H1 (cell line): ENCODE measurements around the gene POU3F1. TPM values are rescaled to one million over a fixed set of nuclear protein-coding genes. Genes with fewer than 3 reads are reported as not detected.

ENCODE experiments used
- BRCA1 ChIP-seq: IDR thresholded peaks from 2 replicates; pipeline ENCODE4 v1.6.1; 2012; ENCODE audit warnings: low read depth, low read length, improper control_type of control experiment
- CHD1 ChIP-seq: IDR thresholded peaks from 2 replicates; pipeline ENCODE4 v1.6.1; 2012; ENCODE audit warnings: low read depth, low read length, improper control_type of control experiment
- KDM4A ChIP-seq: IDR thresholded peaks from one replicate; pipeline ENCODE4 v1.7.1; 2012; ENCODE audit warnings: low read depth, mild to moderate bottlenecking, moderate library complexity, low read length, inconsistent platforms; ENCODE audit not compliant: severe bottlenecking
- MAFK ChIP-seq: IDR thresholded peaks from 2 replicates; pipeline ENCODE4 v1.6.1; 2012; ENCODE audit warnings: low read depth, mild to moderate bottlenecking, improper control_type of control experiment, low read length
- RAD21 ChIP-seq, 2 experiments: IDR thresholded peaks in 1 of 2; conservative IDR thresholded peaks in 1 of 2; 2 replicates each; pipeline ENCODE4 v1.6.1; 2011; ENCODE audit warnings: low read depth in 2 of 2, low read length in 2 of 2, improper control_type of control experiment in 1 of 2, inconsistent platforms in 1 of 2, mild to moderate bottlenecking in 1 of 2, moderate library complexity in 1 of 2
- SP4 ChIP-seq: IDR thresholded peaks from 2 replicates; pipeline ENCODE4 v1.6.1; 2012; ENCODE audit warnings: low read length, inconsistent platforms
- polyA plus RNA-seq, 7 experiments: library from polyadenylated mRNA; depleted of rRNA in 3 of 7; stranded (reverse) in 5 of 7; unstranded in 2 of 7; fragments of >200 nt in 5 of 7; fragments of 200-250 nt in 2 of 7; gene quantifications; 1 replicate in 5 of 7; 2 replicates in 1 of 7; 4 replicates in 1 of 7; pipeline versions ENCODE4 v1.2.1 to v1.2.3, GENCODE V29; 2011 to 2013; ENCODE audit warnings: missing spikeins in 2 of 7, mixed read lengths in 2 of 7
- total RNA-seq: library from RNA; stranded (reverse); fragmentation: NEBNext Ultra II Directional; extraction: Animal tissue kit (Norgen Biotek cat#: 25700); gene quantifications from 2 replicates; pipeline ENCODE4 v1.2.1, GENCODE V29; 2021
- TF ChIP-seq, protein P1 (sequence below): IDR thresholded peaks from 2 replicates; pipeline ENCODE4 v1.6.1; 2012; ENCODE audit warnings: inconsistent platforms
- TF ChIP-seq, protein P2 (sequence below), 3 experiments: IDR thresholded peaks; 1 replicate in 2 of 3; 2 replicates in 1 of 3; pipeline versions ENCODE4 v1.5.1 to v1.6.1; 2011; ENCODE audit warnings: low read length in 3 of 3, mild to moderate bottlenecking in 3 of 3, inconsistent platforms in 2 of 3, low read depth in 1 of 3, moderate library complexity in 1 of 3; ENCODE audit not compliant: insufficient read depth in 1 of 3; ENCODE audit errors: control extremely low read depth in 1 of 3
- TF ChIP-seq, protein P3 (sequence below): IDR thresholded peaks from 2 replicates; pipeline ENCODE4 v1.6.1; 2012; ENCODE audit warnings: inconsistent platforms

The POU3F1 gene
- total and polyA plus RNA-seq, 2 of the 8 experiments (the other 6 are each of a cell fraction or from before 2014, with no cell fraction given): 4.2 to 10.8 TPM

DNA sequence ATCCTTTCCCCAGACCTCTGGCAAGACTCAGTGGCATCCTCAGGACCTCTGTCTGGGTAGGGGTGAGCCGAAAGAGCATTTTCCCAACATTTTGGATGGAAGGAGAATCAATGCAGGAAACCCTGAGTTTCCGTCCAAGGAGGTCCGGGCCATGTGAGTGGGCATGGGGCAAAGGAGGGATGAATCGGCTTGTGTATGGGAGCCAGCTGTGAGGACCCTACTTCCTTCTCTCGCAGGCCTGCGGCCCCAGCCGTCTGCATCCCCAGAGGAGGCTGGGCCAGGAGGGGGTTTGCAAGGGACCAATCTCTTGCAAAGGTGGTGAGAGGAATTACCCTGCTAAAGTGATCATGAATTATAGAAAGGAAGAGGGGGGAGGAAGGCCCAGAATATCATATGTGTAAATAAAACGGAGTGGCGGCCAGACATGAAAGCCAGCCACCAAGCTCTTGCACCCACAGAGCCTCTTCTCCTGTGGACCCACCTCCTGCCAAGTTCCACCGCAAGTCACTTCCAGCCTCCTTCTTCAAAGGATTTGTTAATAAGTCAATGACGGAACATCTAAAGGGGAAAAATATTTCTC is 48.2 kb upstream of the POU3F1 start (continued):
- TF ChIP-seq, protein P1, sequence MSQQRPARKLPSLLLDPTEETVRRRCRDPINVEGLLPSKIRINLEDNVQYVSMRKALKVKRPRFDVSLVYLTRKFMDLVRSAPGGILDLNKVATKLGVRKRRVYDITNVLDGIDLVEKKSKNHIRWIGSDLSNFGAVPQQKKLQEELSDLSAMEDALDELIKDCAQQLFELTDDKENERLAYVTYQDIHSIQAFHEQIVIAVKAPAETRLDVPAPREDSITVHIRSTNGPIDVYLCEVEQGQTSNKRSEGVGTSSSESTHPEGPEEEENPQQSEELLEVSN: no peak
- TF ChIP-seq CHD1 (no peak), SP4 (no peak), KDM4A (no peak), BRCA1 (no peak), MAFK (no peak), RAD21 (IDR thresholded peaks at IDR 0.05 in 1 of 2, conservative IDR thresholded peaks at IDR 0.05 in 1 of 2; ENCODE audit: low read depth in 2 of 2, low read length in 2 of 2) (no peak)
- TF ChIP-seq, protein P2, sequence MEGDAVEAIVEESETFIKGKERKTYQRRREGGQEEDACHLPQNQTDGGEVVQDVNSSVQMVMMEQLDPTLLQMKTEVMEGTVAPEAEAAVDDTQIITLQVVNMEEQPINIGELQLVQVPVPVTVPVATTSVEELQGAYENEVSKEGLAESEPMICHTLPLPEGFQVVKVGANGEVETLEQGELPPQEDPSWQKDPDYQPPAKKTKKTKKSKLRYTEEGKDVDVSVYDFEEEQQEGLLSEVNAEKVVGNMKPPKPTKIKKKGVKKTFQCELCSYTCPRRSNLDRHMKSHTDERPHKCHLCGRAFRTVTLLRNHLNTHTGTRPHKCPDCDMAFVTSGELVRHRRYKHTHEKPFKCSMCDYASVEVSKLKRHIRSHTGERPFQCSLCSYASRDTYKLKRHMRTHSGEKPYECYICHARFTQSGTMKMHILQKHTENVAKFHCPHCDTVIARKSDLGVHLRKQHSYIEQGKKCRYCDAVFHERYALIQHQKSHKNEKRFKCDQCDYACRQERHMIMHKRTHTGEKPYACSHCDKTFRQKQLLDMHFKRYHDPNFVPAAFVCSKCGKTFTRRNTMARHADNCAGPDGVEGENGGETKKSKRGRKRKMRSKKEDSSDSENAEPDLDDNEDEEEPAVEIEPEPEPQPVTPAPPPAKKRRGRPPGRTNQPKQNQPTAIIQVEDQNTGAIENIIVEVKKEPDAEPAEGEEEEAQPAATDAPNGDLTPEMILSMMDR (IDR thresholded peaks at IDR 0.05; ENCODE audit: control extremely low read depth in 1 of 3, insufficient read depth in 1 of 3, low read depth in 1 of 3, low read length in 3 of 3): no peak
- TF ChIP-seq, protein P3, sequence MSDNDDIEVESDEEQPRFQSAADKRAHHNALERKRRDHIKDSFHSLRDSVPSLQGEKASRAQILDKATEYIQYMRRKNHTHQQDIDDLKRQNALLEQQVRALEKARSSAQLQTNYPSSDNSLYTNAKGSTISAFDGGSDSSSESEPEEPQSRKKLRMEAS: no peak
